GM12801 (cell line): ENCODE results near the gene HAS3.

Experiments
- TF ChIP-seq, protein P1 (sequence below): IDR thresholded peaks from one replicate; pipeline ENCODE4 v1.5.1; 2011; ENCODE audit warnings: control low read depth; ENCODE audit not compliant: insufficient read length; ENCODE audit errors: extremely low read depth

HAS3 gene

DNA sequence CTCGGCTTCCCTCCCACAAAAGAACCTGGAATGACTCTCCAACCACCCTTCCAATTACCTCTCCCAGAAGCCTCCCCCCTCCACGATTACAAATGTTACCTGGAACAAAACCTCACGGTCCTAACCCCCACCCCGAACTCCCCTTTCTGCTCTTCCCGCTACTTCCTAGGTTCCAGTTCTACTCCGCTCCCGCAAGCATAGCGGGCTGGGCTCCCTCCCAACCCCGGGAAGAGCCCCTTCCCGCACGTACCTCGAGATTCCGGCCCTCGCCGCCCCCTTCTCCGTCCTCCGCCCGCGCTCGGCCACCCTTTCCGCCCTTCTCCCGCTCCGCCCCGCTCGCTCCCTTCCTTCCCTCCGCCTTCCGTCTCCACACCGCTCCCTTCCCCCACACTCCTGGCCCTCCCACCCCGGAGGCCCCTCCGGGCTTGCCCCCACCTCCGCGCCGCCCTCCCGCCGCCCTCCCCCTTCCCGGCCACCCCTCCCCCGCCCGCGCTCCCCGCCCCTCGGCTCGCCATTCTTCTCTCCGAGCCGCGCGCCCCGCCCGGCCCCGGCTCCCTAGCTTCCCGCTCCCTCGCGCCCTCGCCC lies 26.5 kb downstream of the HAS3 start:
- TF ChIP-seq, protein P1, sequence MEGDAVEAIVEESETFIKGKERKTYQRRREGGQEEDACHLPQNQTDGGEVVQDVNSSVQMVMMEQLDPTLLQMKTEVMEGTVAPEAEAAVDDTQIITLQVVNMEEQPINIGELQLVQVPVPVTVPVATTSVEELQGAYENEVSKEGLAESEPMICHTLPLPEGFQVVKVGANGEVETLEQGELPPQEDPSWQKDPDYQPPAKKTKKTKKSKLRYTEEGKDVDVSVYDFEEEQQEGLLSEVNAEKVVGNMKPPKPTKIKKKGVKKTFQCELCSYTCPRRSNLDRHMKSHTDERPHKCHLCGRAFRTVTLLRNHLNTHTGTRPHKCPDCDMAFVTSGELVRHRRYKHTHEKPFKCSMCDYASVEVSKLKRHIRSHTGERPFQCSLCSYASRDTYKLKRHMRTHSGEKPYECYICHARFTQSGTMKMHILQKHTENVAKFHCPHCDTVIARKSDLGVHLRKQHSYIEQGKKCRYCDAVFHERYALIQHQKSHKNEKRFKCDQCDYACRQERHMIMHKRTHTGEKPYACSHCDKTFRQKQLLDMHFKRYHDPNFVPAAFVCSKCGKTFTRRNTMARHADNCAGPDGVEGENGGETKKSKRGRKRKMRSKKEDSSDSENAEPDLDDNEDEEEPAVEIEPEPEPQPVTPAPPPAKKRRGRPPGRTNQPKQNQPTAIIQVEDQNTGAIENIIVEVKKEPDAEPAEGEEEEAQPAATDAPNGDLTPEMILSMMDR, result no peak

DNA sequence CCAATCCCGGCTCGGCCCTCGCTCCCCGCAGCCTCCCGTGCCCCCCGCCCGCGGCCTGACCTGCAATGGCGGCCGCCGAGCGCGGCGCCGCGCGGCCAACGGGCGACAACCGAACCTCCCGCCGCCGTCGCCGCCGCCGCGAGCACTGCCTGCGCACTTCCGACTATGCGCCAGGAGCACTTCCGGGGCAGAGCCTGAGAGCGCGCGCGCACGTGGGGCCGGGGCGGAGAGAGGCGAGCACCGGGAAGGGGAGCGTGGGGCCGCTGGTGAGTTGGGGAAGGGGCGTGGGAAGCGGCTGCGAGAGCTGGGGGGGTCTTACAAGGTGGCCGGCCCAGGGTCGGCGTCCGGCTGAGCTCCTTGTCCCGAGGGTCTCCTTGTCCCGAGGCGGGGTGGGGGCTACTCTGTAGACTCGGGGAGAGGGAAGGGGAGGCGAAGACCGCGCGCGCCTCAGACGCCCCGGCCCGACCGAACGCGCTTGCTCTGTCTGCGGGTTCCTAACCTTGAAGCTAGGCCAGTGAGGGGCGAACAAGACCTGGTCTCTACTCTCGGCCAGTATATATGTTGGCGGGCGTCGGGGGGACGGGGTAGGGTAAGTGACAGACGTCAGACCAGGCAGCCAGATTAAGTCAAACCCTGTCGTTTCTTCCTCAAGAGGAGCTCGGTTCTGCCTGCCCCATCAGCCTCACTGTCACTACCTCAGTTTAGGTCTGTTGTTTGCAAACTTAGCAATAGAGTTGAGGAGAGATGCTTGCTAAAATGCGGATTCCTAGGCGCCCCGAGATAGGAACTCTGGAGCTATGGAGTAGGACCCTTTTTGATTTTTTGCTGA lies 27.2 kb downstream of the HAS3 start, which contains the start of the genes CHTF8 and UTP4:
TSS of gene CHTF8 (minus strand) at position 165 of the 829 bp plus-strand sequence. CDS start 11,130 bp downstream, outside the sequence.
TSS of gene UTP4 (plus strand) at position 226 of the 829 bp plus-strand sequence. CDS start 811 bp downstream, outside the sequence.
- TF ChIP-seq, protein P1, result no peak

GRCh38 chr16:69133373-69133954 lies 28.0 kb downstream of the HAS3 start:
- TF ChIP-seq, protein P1, result no peak

- TF ChIP-seq, protein P1, result no peak
Measured at GRCh38 chr16:69138608-69139007, 33.2 kb downstream of the HAS3 start.

DNA sequence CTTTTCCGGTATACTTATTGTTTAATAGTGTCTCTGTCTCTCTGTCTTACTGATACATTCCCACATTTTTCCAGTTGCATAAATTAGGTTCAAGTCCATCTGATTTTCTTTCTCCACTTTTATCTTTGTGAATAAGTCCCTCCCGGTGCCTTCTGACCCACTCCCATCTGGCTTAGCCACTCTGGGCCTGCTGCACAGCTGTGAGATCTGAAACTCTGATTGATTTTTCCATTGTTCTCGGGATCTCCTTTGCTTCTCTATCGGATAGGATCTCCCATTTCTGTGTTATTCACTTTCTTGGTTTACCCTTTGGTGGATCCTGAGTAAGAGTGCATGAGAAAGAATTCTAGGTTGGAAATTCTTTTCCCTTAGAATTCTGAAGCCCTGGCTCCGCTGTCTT lies 35.6 kb downstream of the HAS3 start:
- TF ChIP-seq, protein P1, result no peak

DNA sequence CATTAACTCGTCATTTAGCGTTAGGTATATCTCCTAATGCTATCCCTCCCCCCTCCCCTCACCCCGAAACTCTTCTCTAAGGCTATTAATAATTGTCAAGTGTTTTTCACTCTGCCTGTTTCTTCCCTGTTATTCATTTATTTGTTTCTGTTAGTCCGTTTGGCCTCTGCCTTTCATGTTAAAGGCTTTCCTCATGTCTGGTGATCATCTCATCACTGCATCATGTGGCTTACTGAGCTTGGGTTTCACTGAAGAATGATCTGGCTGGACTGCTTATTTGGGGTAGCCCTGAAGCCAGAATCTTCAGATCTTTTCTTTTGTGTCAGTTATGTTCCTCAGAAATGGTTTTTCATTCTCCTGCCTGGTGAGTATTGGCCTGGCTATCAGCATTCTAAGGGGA lies 36.5 kb downstream of the HAS3 start:
- TF ChIP-seq, protein P1, result no peak

- TF ChIP-seq, protein P1, result no peak
Measured at GRCh38 chr16:69143116-69143515, 37.7 kb downstream of the HAS3 start.
